Mesenchymal stem cell (in vitro differentiated cells and primary cell): Measurements from ENCODE around the gene VWA5B2.

Source experiments
- DNase-seq: peaks from one replicate; pipeline ENCODE4 v3.0.0-alpha.2; 2013
- H2AFZ ChIP-seq: one replicate; pipeline ENCODE4 v1.6.1; 2013; ENCODE audit warnings: low read depth, mild to moderate bottlenecking, control low read depth, inconsistent platforms, low read length, moderate library complexity
- H2AK5ac ChIP-seq: 2 replicates; pipeline ENCODE4 v1.6.1; 2013; ENCODE audit warnings: low read length, moderate library complexity, mild to moderate bottlenecking, inconsistent platforms; ENCODE audit not compliant: severe bottlenecking
- H2BK120ac ChIP-seq: one replicate; pipeline ENCODE4 v1.6.1; 2013; ENCODE audit warnings: low read depth, mild to moderate bottlenecking, inconsistent platforms, low read length, moderate library complexity
- H2BK12ac ChIP-seq, 2 experiments: one replicate each; pipeline ENCODE4 v1.6.1; 2013; ENCODE audit warnings: inconsistent platforms in 2 of 2, low read length in 2 of 2, mild to moderate bottlenecking in 2 of 2, moderate library complexity in 2 of 2, control low read depth in 1 of 2
- H2BK15ac ChIP-seq: one replicate; pipeline ENCODE4 v1.6.1; 2013; ENCODE audit warnings: mild to moderate bottlenecking, low read depth, inconsistent platforms; ENCODE audit not compliant: poor library complexity, severe bottlenecking
- H2BK5ac ChIP-seq: 2 replicates; pipeline ENCODE4 v1.6.1; 2013; ENCODE audit warnings: low read depth, mild to moderate bottlenecking, low read length, control low read depth, inconsistent platforms; ENCODE audit not compliant: poor library complexity, severe bottlenecking
- H3K14ac ChIP-seq, 2 experiments: one replicate each; pipeline ENCODE4 v1.6.1; 2013; ENCODE audit warnings: inconsistent platforms in 2 of 2, low read length in 2 of 2, control low read depth in 1 of 2, mild to moderate bottlenecking in 1 of 2, moderate library complexity in 1 of 2
- H3K18ac ChIP-seq, 2 experiments: one replicate each; pipeline ENCODE4 v1.6.1; 2013; ENCODE audit warnings: inconsistent platforms in 2 of 2, low read length in 2 of 2, control low read depth in 1 of 2, low read depth in 1 of 2, mild to moderate bottlenecking in 1 of 2
- H3K23ac ChIP-seq, 2 experiments: one replicate each; pipeline ENCODE4 v1.6.1; 2013; ENCODE audit warnings: inconsistent platforms in 2 of 2, low read length in 2 of 2, mild to moderate bottlenecking in 2 of 2, moderate library complexity in 2 of 2, control low read depth in 1 of 2
- H3K27ac ChIP-seq: 2 replicates; pipeline ENCODE4 v1.5.1; 2013; ENCODE audit warnings: mild to moderate bottlenecking, moderate library complexity, low read length, control low read depth, inconsistent platforms; ENCODE audit not compliant: poor library complexity, severe bottlenecking
- H3K27me3 ChIP-seq, 2 experiments: 2 replicates each; pipeline versions ENCODE4 v1.6.1 to v1.7.0; 2013; ENCODE audit warnings: low read length in 2 of 2, mild to moderate bottlenecking in 2 of 2, moderate library complexity in 2 of 2, control low read depth in 1 of 2, inconsistent platforms in 1 of 2; ENCODE audit not compliant: control insufficient read depth in 1 of 2, insufficient read depth in 1 of 2
- H3K36me3 ChIP-seq, 2 experiments: 2 replicates each; pipeline versions ENCODE4 v1.6.1 to v1.7.0; 2013; ENCODE audit warnings: low read length in 2 of 2, control low read depth in 1 of 2, inconsistent platforms in 1 of 2, low read depth in 1 of 2, mild to moderate bottlenecking in 1 of 2; ENCODE audit not compliant: insufficient read depth in 2 of 2, control insufficient read depth in 1 of 2
- H3K4ac ChIP-seq, 2 experiments: one replicate each; pipeline ENCODE4 v1.6.1; 2013; ENCODE audit warnings: inconsistent platforms in 2 of 2, low read length in 2 of 2, mild to moderate bottlenecking in 2 of 2, moderate library complexity in 2 of 2, control low read depth in 1 of 2, low read depth in 1 of 2
- H3K4me1 ChIP-seq: 2 replicates; pipeline ENCODE4 v1.6.1; 2013; ENCODE audit warnings: low read depth, low read length, control low read depth; ENCODE audit not compliant: control insufficient read depth, insufficient read depth
- H3K4me2 ChIP-seq: 2 replicates; pipeline ENCODE4 v1.6.1; 2013; ENCODE audit warnings: low read length, mild to moderate bottlenecking, inconsistent platforms; ENCODE audit not compliant: poor library complexity, severe bottlenecking
- H3K4me3 ChIP-seq, 2 experiments: 2 replicates each; pipeline versions ENCODE4 v1.5.1 to v1.7.0; 2013; ENCODE audit warnings: low read length in 2 of 2, mild to moderate bottlenecking in 2 of 2, control low read depth in 1 of 2, low read depth in 1 of 2; ENCODE audit not compliant: insufficient read depth in 1 of 2
- H3K79me1 ChIP-seq: replicated peaks from 2 replicates; pipeline ENCODE4 v1.6.1; 2013; ENCODE audit warnings: mild to moderate bottlenecking, control low read depth, low read length, inconsistent platforms; ENCODE audit not compliant: poor library complexity, severe bottlenecking
- H3K9ac ChIP-seq: 2 replicates; pipeline ENCODE4 v1.7.0; 2013; ENCODE audit warnings: mild to moderate bottlenecking, low read length, moderate library complexity
- H3K9me3 ChIP-seq: 2 replicates; pipeline ENCODE4 v1.7.0; 2013; ENCODE audit warnings: mild to moderate bottlenecking, low read length; ENCODE audit not compliant: control insufficient read depth
- H4K8ac ChIP-seq: one replicate; pipeline ENCODE4 v1.6.1; 2013; ENCODE audit warnings: inconsistent platforms, mild to moderate bottlenecking, low read length, moderate library complexity
- H4K91ac ChIP-seq: one replicate; pipeline ENCODE4 v1.6.1; 2013; ENCODE audit warnings: mild to moderate bottlenecking, low read length, inconsistent platforms
- WGBS: methylation state at CpG from one replicate; pipeline ENCODE4 v1.1.7; 2013; ENCODE audit warnings: mixed read lengths; 5-methylcytosine and 5-hydroxymethylcytosine counted together

The VWA5B2 gene

DNA sequence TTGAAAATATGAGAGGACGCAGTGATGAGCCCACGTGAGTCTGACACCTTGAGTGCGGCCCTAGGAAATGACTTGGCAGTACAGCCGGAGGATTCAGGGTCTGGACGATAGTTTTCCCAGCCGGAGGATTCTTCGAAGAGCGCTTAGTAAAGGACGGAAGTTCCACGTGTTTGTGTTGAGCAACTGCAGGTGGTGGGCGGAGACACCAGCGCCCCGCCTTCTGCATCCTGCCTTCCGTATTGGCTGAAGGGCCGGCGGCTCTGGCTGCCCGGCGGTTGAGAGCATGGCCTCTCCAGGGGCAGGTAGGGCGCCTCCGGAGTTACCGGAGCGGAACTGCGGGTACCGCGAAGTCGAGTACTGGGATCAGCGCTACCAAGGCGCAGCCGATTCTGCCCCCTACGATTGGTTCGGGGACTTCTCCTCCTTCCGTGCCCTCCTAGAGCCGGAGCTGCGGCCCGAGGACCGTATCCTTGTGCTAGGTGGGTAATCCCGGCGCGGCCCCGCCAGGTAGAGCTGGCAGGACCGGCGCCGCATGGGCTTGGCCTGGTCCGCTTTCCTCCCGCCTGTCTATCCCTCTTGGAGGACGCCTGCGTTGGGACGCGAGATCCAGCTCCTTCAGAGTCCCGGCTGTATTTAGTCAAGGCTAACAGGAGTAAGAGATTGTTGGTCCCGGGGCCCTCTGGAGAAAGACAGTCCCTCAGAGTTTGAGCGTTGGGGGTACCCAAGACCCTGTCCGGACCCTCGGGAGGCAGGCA lies 20.2 kb downstream of the VWA5B2 start, which contains the start of gene EEF1AKMT4:
TSS of gene EEF1AKMT4 (plus strand) at position 261 of the 755 bp plus-strand sequence. CDS start at position 284, 23 bp downstream.
- H3K79me1 ChIP-seq, result peaks cover 24% of the 10 kb centered on the region
- peak within 1 kb of the TSS; percentile 86 for H3K27ac ChIP-seq
- H3K27me3 ChIP-seq, result no peaks in the 10 kb centered on the region
- H3K4me1 ChIP-seq, result peaks cover 1% of the 10 kb centered on the region
- H3K4me3 ChIP-seq, result peak within 1 kb of the TSS; percentile 93 to 98
- H3K4me2 ChIP-seq, result peak within 1 kb of the TSS; percentile 100
- H4K8ac ChIP-seq, result peak within 1 kb of the TSS; percentile 99
- peak within 1 kb of the TSS; percentile 36 for H2BK15ac ChIP-seq
- DNase-seq, result peak; percentile 99
- H3K18ac ChIP-seq, result peak within 1 kb of the TSS; percentile 85 to 99
- no peaks in the 10 kb centered on the region for H3K9me3 ChIP-seq
- peak within 1 kb of the TSS; percentile 80 to 86 for H3K4ac ChIP-seq
- H2BK5ac ChIP-seq, result peak within 1 kb of the TSS; percentile 1
- WGBS, result under 1% methylated on average over 54 of the region's 54 CpGs
- no peak within 1 kb of the TSS for H3K23ac ChIP-seq
- H3K36me3 ChIP-seq, result peaks cover 11 to 13% of the 10 kb centered on the region in 2 experiments
- H2AFZ ChIP-seq, result peak within 1 kb of the TSS; percentile 98
- H2BK12ac ChIP-seq, result peak within 1 kb of the TSS in 1 of 2 experiments; percentile 40
- H3K14ac ChIP-seq, result peak within 1 kb of the TSS in 1 of 2 experiments; percentile 99
- H2AK5ac ChIP-seq, result no peak within 1 kb of the TSS
- peak within 1 kb of the TSS; percentile 98 for H3K9ac ChIP-seq
- H2BK120ac ChIP-seq, result peak within 1 kb of the TSS; percentile 69
- peak within 1 kb of the TSS; percentile 90 for H4K91ac ChIP-seq

- Histone ChIP-seq H3K18ac (peak overlapping the region; percentile 45 to 50), H3K27ac (peak overlapping the region; percentile 33), H3K9me3 (no peaks in the 10 kb centered on the region), H2AFZ (peak overlapping the region; percentile 58), H3K4me3 (peak overlapping the region; percentile 70 to 93), H3K4me1 (peaks cover 1% of the 10 kb centered on the region), H3K27me3 (no peaks in the 10 kb centered on the region), H4K8ac (no peak overlapping the region), H3K4me2 (peak overlapping the region; percentile 100), H3K23ac (no peak overlapping the region), H2BK5ac (peak overlapping the region; percentile 0), H2BK12ac (no peak overlapping the region), H2BK15ac (no peak overlapping the region), H3K79me1 (peaks cover 20% of the 10 kb centered on the region), H2BK120ac (no peak overlapping the region), H3K9ac (peak overlapping the region; percentile 98), H3K14ac (no peak overlapping the region), H2AK5ac (no peak overlapping the region), H3K36me3 (peaks cover 4 to 6% of the 10 kb centered on the region in 2 experiments), H4K91ac (no peak overlapping the region), H3K4ac (no peak overlapping the region)
- 17% methylated on average over 18 of the region's 20 CpGs for WGBS
- DNase-seq, result peak; percentile 93
Measured at GRCh38 chr3:184250167-184250828, 20.9 kb downstream of the VWA5B2 start.

- no peak overlapping the region for H2BK12ac ChIP-seq
Measured at GRCh38 chr3:184255291-184256039, 26.1 kb downstream of the VWA5B2 start.

More at GRCh38 chr3:184255291-184256039, 26.1 kb downstream of the VWA5B2 start:
- Histone ChIP-seq H3K9me3 (no peaks in the 10 kb centered on the region), H3K18ac (no peak overlapping the region), H3K79me1 (no peaks in the 10 kb centered on the region), H4K91ac (no peak overlapping the region), H3K4me1 (peaks cover 8% of the 10 kb centered on the region), H2BK5ac (no peak overlapping the region), H2AK5ac (no peak overlapping the region), H4K8ac (no peak overlapping the region), H2AFZ (no peak overlapping the region), H3K36me3 (peaks cover 0 to 15% of the 10 kb centered on the region in 2 experiments), H3K23ac (no peak overlapping the region), H3K27ac (no peak overlapping the region), H2BK15ac (no peak overlapping the region), H2BK120ac (no peak overlapping the region), H3K9ac (no peak overlapping the region), H3K4me3 (no peak overlapping the region), H3K4me2 (no peak overlapping the region), H3K4ac (no peak overlapping the region), H3K14ac (no peak overlapping the region), H3K27me3 (peaks cover 11 to 19% of the 10 kb centered on the region in 2 experiments)
- DNase-seq, result no peak
- WGBS, result 99% methylated on average over 3 of the region's 3 CpGs
